ENCODE measurements around the gene KATNB1.

GRCh38 chr16:57762365-57763040 lies 26.9 kb downstream of the KATNB1 start:
- TF ChIP-seq CTCF (IDR thresholded peaks at IDR 0.05) (no peak), EZH2 (IDR thresholded peaks at IDR 0.05) (no peak)

Data from neural progenitor cell (in vitro differentiated cells).